B cell (primary cell): Measurements from ENCODE around the gene FAM234A. TPM values are rescaled to one million over a fixed set of nuclear protein-coding genes. Genes with fewer than 3 reads are reported as not detected.

ENCODE experiments used
- ATAC-seq: fragments of 200-7000 bp; cut with Tn5 transposase; one replicate; pipeline ENCODE4 v1.10.0; 2021; ENCODE audit warnings: low read depth, mild to moderate bottlenecking, moderate number of reproducible peaks, moderate library complexity
- CTCF ChIA-PET: fragments of 350-600 bp; sonication (Branson Sonifier 250); formaldehyde crosslinking; loops from one replicate; lab custom pipeline; 2021; ENCODE audit warnings: antibody characterized with exemption, inconsistent platforms; lab: Charles Lee
- POLR2A ChIA-PET: fragments of 350-600 bp; sonication (Branson Sonifier 250); formaldehyde crosslinking; loops from one replicate; lab custom pipeline; 2021; ENCODE audit warnings: antibody characterized with exemption; lab: Charles Lee
- DNase-seq: peaks from one replicate; pipeline ENCODE4 v3.0.0; 2013
- H2AFZ ChIP-seq: 2 replicates; pipeline ENCODE4 v1.6.1; 2012; ENCODE audit warnings: mild to moderate bottlenecking, low read depth, low read length; ENCODE audit not compliant: insufficient read depth, poor library complexity, severe bottlenecking
- H3K27ac ChIP-seq, 2 donors: 1 replicate in 1 of 2; 2 replicates in 1 of 2; pipeline ENCODE4 v1.5.1; 2012 to 2013; ENCODE audit warnings: low read length in 2 of 2, mild to moderate bottlenecking in 2 of 2, moderate library complexity in 1 of 2
- H3K27me3 ChIP-seq, 4 experiments: fragments of 200-600 bp in 1 of 4; sonication (generic) in 1 of 4; replicated peaks in 1 of 4; 1 replicate in 2 of 4; 2 replicates in 2 of 4; pipeline versions ENCODE4 v1.6.1 to v1.7.0; 2013 to 2016; ENCODE audit warnings: low read length in 3 of 4, mild to moderate bottlenecking in 2 of 4, mixed read lengths in 1 of 4, moderate library complexity in 1 of 4; ENCODE audit not compliant: insufficient read depth in 4 of 4, control insufficient read depth in 3 of 4; ENCODE audit errors: control extremely low read depth in 1 of 4
- H3K36me3 ChIP-seq, 2 experiments: replicated peaks in 1 of 2; 1 replicate in 1 of 2; 2 replicates in 1 of 2; pipeline versions ENCODE4 v1.6.1 to v1.7.1; 2013; ENCODE audit warnings: low read length in 1 of 2; ENCODE audit not compliant: insufficient read depth in 2 of 2, control insufficient read depth in 1 of 2; ENCODE audit errors: control extremely low read depth in 1 of 2, extremely low read depth in 1 of 2
- H3K4me1 ChIP-seq, 2 donors: fragments of 200-600 bp in 1 of 2; sonication (generic) in 1 of 2; 1 replicate in 1 of 2; 2 replicates in 1 of 2; pipeline versions ENCODE4 v1.5.1 to v1.6.1; 2013 to 2017; ENCODE audit warnings: low read length in 2 of 2; ENCODE audit not compliant: control insufficient read depth in 2 of 2, insufficient read depth in 2 of 2
- H3K4me2 ChIP-seq: replicated peaks from 2 replicates; pipeline ENCODE3; 2012; ENCODE audit warnings: mild to moderate bottlenecking, low read depth, low read length; ENCODE audit not compliant: poor library complexity, severe bottlenecking
- H3K4me3 ChIP-seq, 5 experiments: fragments of 200-600 bp in 1 of 5; sonication (generic) in 1 of 5; 1 replicate in 3 of 5; 2 replicates in 2 of 5; pipeline versions ENCODE4 v1.5.1 to v1.7.0; 2011 to 2016; ENCODE audit warnings: low read length in 4 of 5, mild to moderate bottlenecking in 4 of 5, low read depth in 2 of 5, control low read depth in 1 of 5, moderate library complexity in 1 of 5; ENCODE audit not compliant: insufficient read depth in 1 of 5; ENCODE audit errors: control extremely low read depth in 1 of 5, extremely low read depth in 1 of 5
- H3K79me2 ChIP-seq: fragments of 200-600 bp; sonication (generic); one replicate; pipeline ENCODE4 v1.6.0; 2016; ENCODE audit warnings: low read length; ENCODE audit not compliant: control insufficient read depth, insufficient read depth
- H3K9ac ChIP-seq: fragments of 200-600 bp; sonication (generic); 2 replicates; pipeline ENCODE4 v1.6.1; 2017; ENCODE audit warnings: mild to moderate bottlenecking, low read length, moderate library complexity
- H3K9me3 ChIP-seq, 3 donors: one replicate each; pipeline versions ENCODE4 v1.6.1 to v1.7.1; 2013; ENCODE audit warnings: low read length in 2 of 3; ENCODE audit not compliant: control insufficient read depth in 2 of 3, insufficient read depth in 1 of 3; ENCODE audit errors: control extremely low read depth in 1 of 3
- H4K20me1 ChIP-seq: 2 replicates; pipeline ENCODE4 v1.6.0; 2012; ENCODE audit warnings: mild to moderate bottlenecking, low read length; ENCODE audit not compliant: insufficient read depth, control insufficient read depth, poor library complexity, severe bottlenecking
- H3K27ac Mint-ChIP-seq: one replicate; pipeline ENCODE4 v1.8.0; 2021; ENCODE audit warnings: mixed read lengths
- H3K27me3 Mint-ChIP-seq: one replicate; pipeline ENCODE4 v1.8.0; 2021; ENCODE audit warnings: mixed read lengths
- H3K4me1 Mint-ChIP-seq: one replicate; pipeline ENCODE4 v1.8.0; 2021; ENCODE audit warnings: mixed read lengths
- H3K4me3 Mint-ChIP-seq: one replicate; pipeline ENCODE4 v1.8.0; 2021; ENCODE audit warnings: mixed read lengths
- H3K9me3 Mint-ChIP-seq: one replicate; pipeline ENCODE4 v1.8.0; 2022; ENCODE audit warnings: mixed read lengths; ENCODE audit not compliant: insufficient read depth
- EZH2 ChIP-seq: IDR thresholded peaks from 2 replicates; pipeline ENCODE4 v1.6.1; 2012; ENCODE audit warnings: borderline replicate concordance, low read depth, mild to moderate bottlenecking, moderate library complexity, low read length; ENCODE audit not compliant: insufficient read depth, poor library complexity, severe bottlenecking
- WGBS: methylation state at CpG from one replicate; pipeline ENCODE4 v1.1.5; 2013; ENCODE audit warnings: missing lambda C conversion rate; ENCODE audit not compliant: insufficient coverage; 5-methylcytosine and 5-hydroxymethylcytosine counted together
- intact Hi-C: fragments of 100-400 bp; cut with micrococcal nuclease; formaldehyde crosslinking; loops from one replicate; pipeline ENCODE4 v1.10.0; 2022
- polyA plus RNA-seq: library from polyadenylated mRNA; depleted of rRNA; stranded (reverse); fragments of >200 nt; gene quantifications from 2 replicates; pipeline ENCODE4 v1.2.3, GENCODE V29; 2012
- total RNA-seq, 2 donors: library from RNA; stranded (reverse); fragments of 120-200 nt in 1 of 2; gene quantifications; 1 replicate in 1 of 2; 2 replicates in 1 of 2; pipeline versions ENCODE4 v1.2.3 to v1.2.4, GENCODE V29; 2013 to 2022
- TF ChIP-seq, protein P1 (sequence below): fragments of 200-600 bp; IDR thresholded peaks from one replicate; pipeline ENCODE4 v1.8.0; 2022; ENCODE audit warnings: antibody characterized with exemption, mild to moderate bottlenecking

FAM234A gene
- total and polyA plus RNA-seq, 2 donors (not counting 1 experiment from before 2014, with no cell fraction given) = 35.1 to 42.9 TPM

DNA sequence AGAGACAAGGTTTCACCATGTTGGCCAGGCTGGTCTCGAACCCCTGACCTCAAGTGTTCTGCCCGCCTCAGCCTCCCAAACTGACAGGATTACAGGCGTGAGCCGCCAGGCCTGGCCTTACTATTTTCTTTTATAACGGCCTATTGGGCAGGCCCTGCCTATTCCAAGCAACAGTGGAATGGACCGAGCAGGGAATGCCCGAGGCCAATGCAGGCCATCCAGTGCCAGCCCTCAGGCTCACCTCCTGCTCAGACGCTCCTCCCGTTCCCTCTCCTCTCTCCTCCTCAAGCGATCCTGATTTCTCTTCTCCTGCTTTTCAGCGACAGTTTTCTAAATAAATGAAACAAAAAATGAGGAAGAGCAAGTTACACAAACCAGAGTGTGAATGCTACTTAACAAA is 41.9 kb upstream of the FAM234A start:
- no peak for TF ChIP-seq EZH2
- TF ChIP-seq, protein P1, sequence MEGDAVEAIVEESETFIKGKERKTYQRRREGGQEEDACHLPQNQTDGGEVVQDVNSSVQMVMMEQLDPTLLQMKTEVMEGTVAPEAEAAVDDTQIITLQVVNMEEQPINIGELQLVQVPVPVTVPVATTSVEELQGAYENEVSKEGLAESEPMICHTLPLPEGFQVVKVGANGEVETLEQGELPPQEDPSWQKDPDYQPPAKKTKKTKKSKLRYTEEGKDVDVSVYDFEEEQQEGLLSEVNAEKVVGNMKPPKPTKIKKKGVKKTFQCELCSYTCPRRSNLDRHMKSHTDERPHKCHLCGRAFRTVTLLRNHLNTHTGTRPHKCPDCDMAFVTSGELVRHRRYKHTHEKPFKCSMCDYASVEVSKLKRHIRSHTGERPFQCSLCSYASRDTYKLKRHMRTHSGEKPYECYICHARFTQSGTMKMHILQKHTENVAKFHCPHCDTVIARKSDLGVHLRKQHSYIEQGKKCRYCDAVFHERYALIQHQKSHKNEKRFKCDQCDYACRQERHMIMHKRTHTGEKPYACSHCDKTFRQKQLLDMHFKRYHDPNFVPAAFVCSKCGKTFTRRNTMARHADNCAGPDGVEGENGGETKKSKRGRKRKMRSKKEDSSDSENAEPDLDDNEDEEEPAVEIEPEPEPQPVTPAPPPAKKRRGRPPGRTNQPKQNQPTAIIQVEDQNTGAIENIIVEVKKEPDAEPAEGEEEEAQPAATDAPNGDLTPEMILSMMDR = no peak
- H3K27me3 ChIP-seq = no peaks in the 10 kb centered on the region
- CTCF ChIA-PET = interaction anchor here (1.1 kb wide), 1 partner anchor 9 kb away, joined by 3 read pairs; no protein-coding TSS in a partner anchor
- no peak overlapping the region for H3K4me2 ChIP-seq
- intact Hi-C loops = no loop called here
- no peak overlapping the region for H3K4me3 ChIP-seq
- no peaks in the 10 kb centered on the region for H3K4me1 ChIP-seq
- H4K20me1 ChIP-seq = peaks cover 41% of the 10 kb centered on the region
- Mint-ChIP-seq H3K9me3 (no peaks in the 10 kb centered on the region), H3K4me3 (no peak overlapping the region), H3K27ac (no peak overlapping the region), H3K4me1 (no peaks in the 10 kb centered on the region), H3K27me3 (no peaks in the 10 kb centered on the region)
- H3K36me3 ChIP-seq = peaks cover 15 to 88% of the 10 kb centered on the region in 2 experiments
- H2AFZ ChIP-seq = no peak overlapping the region
- H3K79me2 ChIP-seq = peaks cover 16% of the 10 kb centered on the region
- no peak overlapping the region for H3K27ac ChIP-seq
- POLR2A ChIA-PET = no interaction called here
- no peak for ATAC-seq
- no peak for DNase-seq
- 97% methylated on average over 7 of the region's 11 CpGs for WGBS
- no peak overlapping the region for H3K9ac ChIP-seq
- no peaks in the 10 kb centered on the region for H3K9me3 ChIP-seq

DNA sequence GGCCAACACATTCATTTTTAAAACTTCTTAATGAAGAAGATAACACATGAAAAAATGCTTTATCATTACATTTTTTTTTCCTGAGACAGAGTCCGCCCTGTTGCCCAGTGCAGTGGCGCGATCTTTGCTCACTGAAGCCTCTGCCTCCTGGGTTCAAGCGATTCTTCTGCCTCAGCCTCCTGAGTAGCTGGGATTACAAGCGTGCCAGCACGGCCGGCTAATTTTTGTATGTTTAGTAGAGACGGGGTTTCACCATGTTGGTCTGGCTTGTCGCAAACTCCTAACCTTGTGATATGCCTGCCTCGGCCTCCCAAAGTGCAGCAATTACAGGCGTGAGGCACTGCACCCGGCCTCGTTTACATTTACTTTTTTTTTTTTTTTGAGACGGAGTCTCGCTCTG is 41.2 kb upstream of the FAM234A start:
- TF ChIP-seq EZH2 = no peak
- TF ChIP-seq, protein P1 = no peak
- no peak for ATAC-seq
- Histone ChIP-seq H3K4me1 (no peaks in the 10 kb centered on the region), H2AFZ (no peak overlapping the region), H3K27ac (no peak overlapping the region), H3K9ac (no peak overlapping the region), H3K4me3 (no peak overlapping the region), H3K27me3 (no peaks in the 10 kb centered on the region), H3K79me2 (peaks cover 16% of the 10 kb centered on the region), H3K9me3 (no peaks in the 10 kb centered on the region), H4K20me1 (peaks cover 43% of the 10 kb centered on the region), H3K4me2 (no peak overlapping the region), H3K36me3 (peaks cover 14 to 90% of the 10 kb centered on the region in 2 experiments)
- POLR2A ChIA-PET = no interaction called here
- Mint-ChIP-seq H3K27ac (no peak overlapping the region), H3K4me1 (no peaks in the 10 kb centered on the region), H3K9me3 (no peaks in the 10 kb centered on the region), H3K4me3 (no peak overlapping the region), H3K27me3 (no peaks in the 10 kb centered on the region)
- WGBS = over 99% methylated on average over 13 of the region's 15 CpGs
- intact Hi-C loops = no loop called here
- no peak for DNase-seq
- CTCF ChIA-PET = interaction anchor here (1.1 kb wide), 2 partner anchors 10 to 128 kb away, joined by 3 to 4 read pairs; no protein-coding TSS in a partner anchor
